ENCODE results near the gene USP53.
A peak's percentile ranks its signal among the peaks of the same experiment; 100 is the strongest.

The USP53 gene

GRCh38 chr4:119207051-119207450, 5.5 kb upstream of the USP53 start:
- no peak for DNase-seq (ENCODE audit: low read depth)
- no peak overlapping the region for H3K4me3 ChIP-seq (ENCODE audit: low read length)
- no peak for TF ChIP-seq CTCF (conservative IDR thresholded peaks at IDR 0.05; ENCODE audit: low read depth, low read length)

GRCh38 chr4:119209077-119209476, 3.4 kb upstream of the USP53 start:
- H3K4me3 ChIP-seq (ENCODE audit: low read length): no peak overlapping the region
- no peak for TF ChIP-seq CTCF (conservative IDR thresholded peaks at IDR 0.05; ENCODE audit: low read depth, low read length)

GRCh38 chr4:119209586-119209985, 2.9 kb upstream of the USP53 start:
- no peak for TF ChIP-seq CTCF (conservative IDR thresholded peaks at IDR 0.05; ENCODE audit: low read depth, low read length)
- no peak overlapping the region for H3K4me3 ChIP-seq (ENCODE audit: low read length)
- no peak for DNase-seq (ENCODE audit: low read depth)

More at GRCh38 chr4:119209077-119209476, 3.4 kb upstream of the USP53 start:
- DNase-seq (ENCODE audit: low read depth): no peak

GRCh38 chr4:119210775-119211174, 1.7 kb upstream of the USP53 start:
- no peak overlapping the region for H3K4me3 ChIP-seq (ENCODE audit: low read length)
- TF ChIP-seq CTCF (conservative IDR thresholded peaks at IDR 0.05; ENCODE audit: low read depth, low read length): no peak

GRCh38 chr4:119211867-119212233, 663 bp upstream of the USP53 start:
- no peak for DNase-seq (ENCODE audit: low read depth)
- H3K4me3 ChIP-seq (ENCODE audit: low read length): peak overlapping the region; percentile 88
- no peak for TF ChIP-seq CTCF (conservative IDR thresholded peaks at IDR 0.05; ENCODE audit: low read depth, low read length)

More at GRCh38 chr4:119210775-119211174, 1.7 kb upstream of the USP53 start:
- DNase-seq (ENCODE audit: low read depth): no peak

GRCh38 chr4:119212964-119213606, 572 bp downstream of the USP53 start:
- H3K4me3 ChIP-seq (ENCODE audit: low read length): peak overlapping the region; percentile 88
- TF ChIP-seq CTCF (conservative IDR thresholded peaks at IDR 0.05; ENCODE audit: low read depth, low read length): peak; percentile 45
- DNase-seq (ENCODE audit: low read depth): peak; percentile 83

GRCh38 chr4:119218093-119218492, 5.6 kb downstream of the USP53 start:
- no peak for DNase-seq (ENCODE audit: low read depth)
- no peak for TF ChIP-seq CTCF (conservative IDR thresholded peaks at IDR 0.05; ENCODE audit: low read depth, low read length)
- no peak overlapping the region for H3K4me3 ChIP-seq (ENCODE audit: low read length)
